ENCODE measurements around the gene FBLN1.

- TF ChIP-seq CTCF (IDR thresholded peaks at IDR 0.05) (no peak), MAX (IDR thresholded peaks at IDR 0.05; ENCODE audit: low read depth) (no peak), GATA2 (CRISPR knock-in tag; IDR thresholded peaks at IDR 0.05) (no peak), EZH2phosphoT487 (IDR thresholded peaks at IDR 0.05; ENCODE audit: borderline replicate concordance, low read depth) (no peak)
These were observed 42.2 kb upstream of the FBLN1 start for GRCh38 chr22:45460288-45461109.
